Osteoblast (primary cell): Measurements from ENCODE around the gene KLHL5. TPM values are rescaled to one million over a fixed set of nuclear protein-coding genes. Genes with fewer than 3 reads are reported as not detected.

Source experiments
- DNase-seq: peaks from one replicate; pipeline ENCODE4 v3.0.0; 2011; ENCODE audit warnings: low spot score, mixed read lengths; ENCODE audit not compliant: insufficient read length; ENCODE audit errors: missing footprints
- H2AFZ ChIP-seq: 2 replicates; pipeline ENCODE4 v1.6.0; 2011; ENCODE audit warnings: mild to moderate bottlenecking, low read length
- H3K27ac ChIP-seq: 2 replicates; pipeline ENCODE4 v1.5.1; 2011; ENCODE audit warnings: mild to moderate bottlenecking, low read depth, low read length, moderate library complexity
- H3K27me3 ChIP-seq: 2 replicates; pipeline ENCODE4 v1.6.0; 2012; ENCODE audit warnings: mild to moderate bottlenecking, control low read depth, inconsistent platforms, low read length, moderate library complexity; ENCODE audit not compliant: insufficient read depth
- H3K36me3 ChIP-seq: 2 replicates; pipeline ENCODE4 v1.5.1; 2011; ENCODE audit warnings: mild to moderate bottlenecking, low read length, control low read depth, moderate library complexity; ENCODE audit not compliant: insufficient read depth
- H3K4me1 ChIP-seq: 2 replicates; pipeline ENCODE4 v1.5.1; 2011; ENCODE audit warnings: mild to moderate bottlenecking, low read length, control low read depth, moderate library complexity; ENCODE audit not compliant: insufficient read depth
- H3K4me2 ChIP-seq: 2 replicates; pipeline ENCODE4 v1.6.0; 2011; ENCODE audit warnings: mild to moderate bottlenecking, low read length; ENCODE audit not compliant: insufficient read depth
- H3K4me3 ChIP-seq: fragments of 200-600 bp; sonication (generic); 3 replicates; pipeline ENCODE4 v1.5.1; 2012; ENCODE audit warnings: mild to moderate bottlenecking, low read length, inconsistent platforms; ENCODE audit not compliant: insufficient read depth
- H3K79me2 ChIP-seq: 2 replicates; pipeline ENCODE4 v1.6.0; 2012; ENCODE audit warnings: mild to moderate bottlenecking, low read length, control low read depth, inconsistent platforms; ENCODE audit not compliant: insufficient read depth
- H3K9me3 ChIP-seq: 2 replicates; pipeline ENCODE4 v1.5.1; 2011; ENCODE audit warnings: low read depth, low read length, control low read depth
- H4K20me1 ChIP-seq: 2 replicates; pipeline ENCODE4 v1.6.0; 2012; ENCODE audit warnings: mild to moderate bottlenecking, low read length, control low read depth; ENCODE audit not compliant: insufficient read depth
- CTCF ChIP-seq: IDR thresholded peaks from 2 replicates; pipeline ENCODE4 v1.5.1; 2011; ENCODE audit warnings: mild to moderate bottlenecking, low read depth, low read length, moderate library complexity; ENCODE audit errors: extremely low read depth
- total RNA-seq: library from RNA; depleted of rRNA; stranded (reverse); fragments of >200 nt; gene quantifications from 2 replicates; pipeline ENCODE4 v1.2.3, GENCODE V29; 2012

Gene KLHL5
- total RNA-seq, 1 donor, result 95.5 TPM

- H3K79me2 ChIP-seq, result no peaks in the 10 kb centered on the region
- peak overlapping the region; percentile 29 for H2AFZ ChIP-seq
- H3K4me1 ChIP-seq, result no peaks in the 10 kb centered on the region
- no peak overlapping the region for H3K27ac ChIP-seq
- no peak for TF ChIP-seq CTCF
- no peaks in the 10 kb centered on the region for H3K36me3 ChIP-seq
- H3K4me2 ChIP-seq, result no peak overlapping the region
- no peaks in the 10 kb centered on the region for H3K9me3 ChIP-seq
- no peaks in the 10 kb centered on the region for H3K27me3 ChIP-seq
- H3K4me3 ChIP-seq, result no peak overlapping the region
- no peak for DNase-seq
- no peaks in the 10 kb centered on the region for H4K20me1 ChIP-seq
These were observed 104.6 kb downstream of the KLHL5 start for GRCh38 chr4:39166669-39167068.

GRCh38 chr4:39169426-39169825 lies 107.4 kb downstream of the KLHL5 start:
- no peak for TF ChIP-seq CTCF
- H3K9me3 ChIP-seq, result no peaks in the 10 kb centered on the region

GRCh38 chr4:39170301-39170700 lies 108.3 kb downstream of the KLHL5 start:
- peaks cover 5% of the 10 kb centered on the region for H3K27me3 ChIP-seq
- no peak overlapping the region for H3K4me3 ChIP-seq
- H3K27ac ChIP-seq, result no peak overlapping the region
- no peaks in the 10 kb centered on the region for H4K20me1 ChIP-seq
- no peak overlapping the region for H2AFZ ChIP-seq
- TF ChIP-seq CTCF, result no peak
- DNase-seq, result no peak
- H3K9me3 ChIP-seq, result no peaks in the 10 kb centered on the region
- H3K36me3 ChIP-seq, result no peaks in the 10 kb centered on the region
- H3K4me1 ChIP-seq, result no peaks in the 10 kb centered on the region
- H3K79me2 ChIP-seq, result no peaks in the 10 kb centered on the region
- H3K4me2 ChIP-seq, result no peak overlapping the region

More at GRCh38 chr4:39169426-39169825, 107.4 kb downstream of the KLHL5 start:
- no peaks in the 10 kb centered on the region for H3K4me1 ChIP-seq
- no peak overlapping the region for H3K4me2 ChIP-seq
- H3K27ac ChIP-seq, result no peak overlapping the region
- H3K36me3 ChIP-seq, result no peaks in the 10 kb centered on the region
- no peak overlapping the region for H2AFZ ChIP-seq
- no peaks in the 10 kb centered on the region for H3K27me3 ChIP-seq
- peak; percentile 51 for DNase-seq
- H3K79me2 ChIP-seq, result no peaks in the 10 kb centered on the region
- H4K20me1 ChIP-seq, result no peaks in the 10 kb centered on the region
- H3K4me3 ChIP-seq, result no peak overlapping the region

Other genes starting within 250 kb of the KLHL5 start
- gene TLR6, start 205.4 kb upstream of the KLHL5 start, total RNA-seq, result 5.1 and 7.4 TPM in 2 replicates
- 352 and 392 TPM in 2 replicates for gene FAM114A1, start 194.4 kb upstream of the KLHL5 start, total RNA-seq
- gene TMEM156, start 29.8 kb upstream of the KLHL5 start, total RNA-seq, result under 0.01 TPM in 1 of 2 replicates, not detected in the other
- 47.0 and 57.8 TPM in 2 replicates for gene WDR19, start 120.3 kb downstream of the KLHL5 start, total RNA-seq